ENCODE results near the gene NCSTN.
"Not testable (repeated sequence)": the region's sequence is repeated elsewhere in the genome, so short reads cannot be mapped to it uniquely, and the experiment has no call there.

The NCSTN gene

DNA sequence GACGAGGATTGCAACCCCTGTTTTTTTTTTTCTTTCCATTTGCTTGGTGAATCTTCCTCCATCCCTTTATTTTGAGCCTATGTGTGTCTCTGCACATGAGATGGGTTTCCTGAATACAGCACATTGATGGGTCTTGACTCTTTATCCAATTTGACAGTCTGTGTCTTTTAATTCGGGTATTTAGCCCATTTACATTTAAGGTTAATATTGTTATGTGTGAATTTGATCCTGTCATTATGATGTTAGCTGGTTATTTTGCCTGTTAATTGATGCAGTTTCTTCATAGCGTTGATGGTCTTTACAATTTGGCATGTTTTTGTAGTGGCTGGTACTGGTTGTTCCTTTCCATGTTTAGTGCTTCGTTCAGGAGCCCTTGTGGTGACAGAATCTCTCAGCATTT, 45.2 kb downstream of the NCSTN start:
- not testable (repeated sequence) for H3K4me3 Mint-ChIP-seq; H3K27ac Mint-ChIP-seq (ENCODE audit: low read depth); H3K9me3 Mint-ChIP-seq; ATAC-seq (replicated peaks; ENCODE audit: extremely low read depth, poor library complexity, severe bottlenecking); H3K36me3 Mint-ChIP-seq (ENCODE audit: insufficient read depth); DNase-seq (ENCODE audit: low spot score in 2 of 2); H3K4me1 Mint-ChIP-seq
- H3K27me3 Mint-ChIP-seq: peaks cover 29% of the 10 kb centered on the region

DNA sequence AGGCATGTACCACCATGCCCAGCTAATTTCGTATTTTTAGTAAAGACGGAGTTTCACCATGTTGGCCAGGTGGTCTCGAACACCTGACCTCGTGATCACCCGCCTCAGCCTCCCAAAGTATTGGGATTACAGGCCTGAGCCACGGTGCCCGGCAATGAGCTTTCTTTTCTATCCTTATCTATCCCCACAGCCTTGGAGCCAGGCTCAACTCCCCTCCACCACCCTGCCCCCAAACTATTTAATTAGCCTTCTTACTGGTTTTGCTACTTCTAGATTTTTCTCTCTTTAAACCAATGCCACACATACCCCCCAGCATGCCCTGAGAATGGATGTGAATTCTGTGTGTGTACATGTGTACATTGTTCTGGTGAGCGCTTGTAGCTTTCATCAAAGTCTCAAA, 51.5 kb downstream of the NCSTN start:
- Mint-ChIP-seq H3K36me3 (ENCODE audit: insufficient read depth) (no peaks in the 10 kb centered on the region), H3K4me3 (no peak overlapping the region), H3K27ac (ENCODE audit: low read depth) (no peak overlapping the region), H3K9me3 (no peaks in the 10 kb centered on the region), H3K4me1 (no peaks in the 10 kb centered on the region), H3K27me3 (peaks cover 38% of the 10 kb centered on the region)
- DNase-seq (ENCODE audit: low spot score in 2 of 2) (no peak), ATAC-seq (replicated peaks; ENCODE audit: extremely low read depth, poor library complexity, severe bottlenecking) (no peak)

DNA sequence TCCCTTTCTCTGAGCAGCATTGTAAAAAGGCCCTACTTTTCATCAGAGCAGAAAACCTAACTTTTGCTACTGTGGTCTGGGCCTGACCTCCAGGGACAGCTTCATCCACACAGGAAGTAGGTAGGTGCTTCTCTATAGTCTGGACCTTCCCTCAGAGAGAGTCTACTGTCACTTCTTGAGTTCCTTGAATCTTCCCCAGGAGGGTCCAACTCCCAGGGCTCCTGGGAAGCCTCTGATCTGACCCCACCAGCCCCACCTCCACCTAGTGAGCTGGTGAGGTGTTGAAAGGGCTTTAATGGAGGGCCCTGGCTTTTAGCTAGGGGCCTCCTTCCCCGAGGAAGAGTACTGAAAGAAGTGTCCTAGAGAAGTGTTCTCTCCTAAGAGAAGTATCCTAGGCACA, 54.5 kb downstream of the NCSTN start:
- DNase-seq (ENCODE audit: low spot score in 2 of 2) (no peak), ATAC-seq (replicated peaks; ENCODE audit: extremely low read depth, poor library complexity, severe bottlenecking) (no peak)
- H3K27me3 Mint-ChIP-seq: peaks cover 42% of the 10 kb centered on the region
- no peak overlapping the region for H3K27ac Mint-ChIP-seq (ENCODE audit: low read depth)
- H3K4me3 Mint-ChIP-seq: no peak overlapping the region
- H3K36me3 Mint-ChIP-seq (ENCODE audit: insufficient read depth): peaks cover 4% of the 10 kb centered on the region
- no peaks in the 10 kb centered on the region for H3K9me3 Mint-ChIP-seq
- H3K4me1 Mint-ChIP-seq: no peaks in the 10 kb centered on the region

DNA sequence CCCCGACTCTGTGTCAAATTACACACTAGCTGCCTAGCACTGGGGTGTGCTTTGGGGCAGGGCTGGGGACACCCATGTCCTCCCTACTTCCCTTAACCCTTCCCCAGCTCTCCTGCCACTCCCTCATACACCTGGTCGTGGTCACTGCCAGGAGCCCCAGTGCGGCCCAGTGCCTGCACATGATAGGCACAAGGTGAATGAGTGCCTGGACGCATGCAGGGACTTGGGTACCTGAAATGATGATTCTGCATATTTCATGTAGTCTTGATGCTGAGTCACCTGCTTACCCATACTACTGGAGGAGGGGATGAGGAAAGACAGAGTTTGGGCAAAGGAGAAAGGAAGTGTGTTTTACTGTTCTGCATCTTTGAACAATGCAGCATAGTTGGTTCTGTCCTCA, 55.6 kb downstream of the NCSTN start:
- Mint-ChIP-seq H3K27me3 (peaks cover 45% of the 10 kb centered on the region), H3K36me3 (ENCODE audit: insufficient read depth) (peaks cover 4% of the 10 kb centered on the region), H3K4me3 (no peak overlapping the region), H3K9me3 (no peaks in the 10 kb centered on the region), H3K4me1 (no peaks in the 10 kb centered on the region), H3K27ac (ENCODE audit: low read depth) (no peak overlapping the region)
- ATAC-seq (replicated peaks; ENCODE audit: extremely low read depth, poor library complexity, severe bottlenecking) (no peak), DNase-seq (ENCODE audit: low spot score in 2 of 2) (no peak)

DNA sequence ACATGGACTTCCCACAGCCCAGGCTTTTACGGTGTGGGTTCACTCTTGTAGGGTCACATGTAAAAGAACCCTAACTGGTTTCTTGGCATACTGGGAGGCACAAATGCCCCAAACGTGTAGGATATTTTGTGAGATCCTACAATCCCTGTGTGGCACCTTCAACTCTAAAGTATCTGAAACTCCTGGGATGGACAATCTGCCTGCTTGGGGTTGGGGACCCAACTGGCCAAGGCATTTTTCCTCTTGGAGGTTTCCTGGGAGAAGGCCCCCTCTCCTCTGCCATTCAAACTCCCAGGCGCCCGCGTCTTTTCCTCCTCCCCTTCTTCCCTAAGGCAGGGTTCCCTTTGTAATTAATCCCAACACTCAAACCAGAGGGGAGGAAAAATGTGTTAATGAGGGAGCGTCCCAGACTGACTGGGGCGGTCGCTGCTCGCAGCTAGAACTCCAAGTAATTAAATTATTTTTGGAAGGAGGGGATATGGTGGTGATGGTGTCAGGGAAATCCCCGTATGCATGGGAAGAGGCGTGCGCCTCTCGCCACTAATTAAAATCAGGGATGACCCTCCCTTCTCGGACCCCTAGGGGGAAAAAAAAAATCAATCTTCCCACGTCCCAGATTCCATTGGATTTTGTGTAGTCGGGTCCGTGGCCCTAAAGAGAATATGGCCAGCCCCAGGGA, 56.5 kb downstream of the NCSTN start:
- Mint-ChIP-seq H3K9me3 (no peaks in the 10 kb centered on the region), H3K4me1 (no peaks in the 10 kb centered on the region), H3K27ac (ENCODE audit: low read depth) (no peak overlapping the region), H3K27me3 (peaks cover 39% of the 10 kb centered on the region), H3K36me3 (ENCODE audit: insufficient read depth) (peaks cover 4% of the 10 kb centered on the region), H3K4me3 (peak overlapping the region; percentile 42)
- DNase-seq (ENCODE audit: low spot score in 2 of 2) (no peak), ATAC-seq (replicated peaks; ENCODE audit: extremely low read depth, poor library complexity, severe bottlenecking) (no peak)

DNA sequence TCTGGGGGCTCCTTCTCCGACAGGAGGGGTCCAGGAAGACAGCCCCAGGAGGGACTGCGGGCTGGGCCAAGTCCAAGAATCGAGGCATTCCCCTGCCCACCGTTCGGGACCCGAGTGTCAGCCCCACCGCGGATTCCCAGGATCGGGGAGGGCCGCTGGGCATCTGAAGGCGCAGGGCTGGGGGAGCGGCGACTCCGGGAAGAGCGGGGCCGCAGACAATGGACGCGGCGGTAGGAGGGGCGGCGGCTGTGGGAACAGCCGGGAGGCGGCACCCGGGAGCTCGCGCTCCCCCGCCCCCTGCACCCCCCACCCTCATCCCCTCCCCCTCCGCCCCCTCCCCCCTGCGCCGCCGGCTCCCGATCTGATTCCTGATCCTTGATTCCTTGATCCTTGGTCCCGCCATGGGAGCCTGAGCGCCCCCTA, 57.1 kb downstream of the NCSTN start, which contains the start of gene VANGL2:
Gene VANGL2 (plus strand): TSS at position 342 of the 423 bp plus-strand sequence. CDS start 15,274 bp downstream, outside the sequence.
- Mint-ChIP-seq H3K36me3 (ENCODE audit: insufficient read depth) (peaks cover 4% of the 10 kb centered on the region), H3K4me3 (peak within 1 kb of the TSS; percentile 42), H3K27ac (ENCODE audit: low read depth) (no peak within 1 kb of the TSS), H3K27me3 (peaks cover 34% of the 10 kb centered on the region), H3K9me3 (no peaks in the 10 kb centered on the region), H3K4me1 (no peaks in the 10 kb centered on the region)
- no peak for DNase-seq (ENCODE audit: low spot score in 2 of 2)
- no peak for ATAC-seq (replicated peaks; ENCODE audit: extremely low read depth, poor library complexity, severe bottlenecking)

DNA sequence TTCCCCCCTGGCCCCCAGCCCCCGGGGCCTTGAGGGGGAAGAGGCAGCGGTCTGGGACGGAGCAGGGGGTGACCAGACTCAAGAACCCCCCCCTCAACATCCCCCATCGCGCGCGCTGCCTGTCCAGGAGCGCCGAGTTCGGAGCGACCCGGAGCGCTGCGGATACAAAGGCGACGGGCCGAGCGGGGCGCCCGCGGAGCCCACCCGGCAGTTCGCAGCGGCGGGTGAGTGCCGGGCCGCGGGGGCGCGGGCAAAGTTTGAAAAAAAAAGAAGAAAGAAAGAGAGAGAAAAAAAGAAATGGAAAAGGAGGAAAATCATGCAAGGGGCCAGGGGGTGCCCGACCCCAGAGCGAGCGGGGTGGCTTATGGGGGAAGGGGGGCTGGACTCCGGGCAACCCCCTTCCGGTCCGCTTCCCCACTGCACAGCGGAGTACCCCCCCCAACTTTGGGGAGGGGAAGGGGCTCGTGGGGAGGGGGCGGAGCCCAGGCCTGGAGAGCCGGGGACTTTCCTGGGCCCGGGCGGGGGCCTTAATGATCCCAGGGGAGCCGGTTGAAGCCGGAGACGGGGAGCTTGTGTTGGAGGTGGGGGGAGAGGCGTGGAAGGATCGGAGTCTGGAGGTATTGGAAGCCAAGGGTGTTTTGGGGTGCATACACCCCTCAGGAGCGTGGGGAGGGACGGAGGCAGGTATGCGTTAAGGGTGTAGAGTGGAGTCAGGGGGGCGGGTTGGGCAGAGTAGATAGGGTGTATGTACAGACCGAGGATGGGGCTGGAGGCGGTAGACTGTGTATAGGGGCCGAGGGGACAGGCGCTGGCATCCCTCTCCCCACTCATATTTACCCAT, 57.7 kb downstream of the NCSTN start:
- peak overlapping the region; percentile 8 for H3K4me3 Mint-ChIP-seq
- ATAC-seq (replicated peaks; ENCODE audit: extremely low read depth, poor library complexity, severe bottlenecking): no peak

DNA sequence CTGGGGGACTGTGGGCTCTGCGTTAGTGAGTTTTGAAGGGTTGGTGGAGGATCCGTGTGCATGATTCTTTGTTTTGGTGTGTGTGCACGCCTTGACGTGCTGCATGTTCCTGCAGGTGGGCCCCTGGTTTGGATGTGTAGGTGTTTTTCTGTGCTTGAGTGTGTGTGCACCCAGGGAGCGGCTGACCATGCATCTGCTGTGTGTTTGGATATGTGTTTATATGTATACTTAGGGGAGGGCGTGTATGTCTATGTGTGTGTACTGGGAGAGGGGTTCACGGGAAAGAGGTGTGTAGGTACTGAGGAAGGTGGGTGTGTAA, 58.3 kb downstream of the NCSTN start:
- Mint-ChIP-seq H3K9me3 (no peaks in the 10 kb centered on the region), H3K4me1 (no peaks in the 10 kb centered on the region), H3K27ac (ENCODE audit: low read depth) (no peak overlapping the region), H3K27me3 (peaks cover 22% of the 10 kb centered on the region), H3K4me3 (peak overlapping the region; percentile 8), H3K36me3 (ENCODE audit: insufficient read depth) (peaks cover 4% of the 10 kb centered on the region)
- no peak for DNase-seq (ENCODE audit: low spot score in 2 of 2)
- ATAC-seq (replicated peaks; ENCODE audit: extremely low read depth, poor library complexity, severe bottlenecking): no peak

More for the DNA sequence above, 57.7 kb downstream of the NCSTN start:
- Mint-ChIP-seq H3K9me3 (no peaks in the 10 kb centered on the region), H3K4me1 (no peaks in the 10 kb centered on the region), H3K27me3 (peaks cover 28% of the 10 kb centered on the region), H3K27ac (ENCODE audit: low read depth) (no peak overlapping the region), H3K36me3 (ENCODE audit: insufficient read depth) (peaks cover 4% of the 10 kb centered on the region)
- no peak for DNase-seq (ENCODE audit: low spot score in 2 of 2)

DNA sequence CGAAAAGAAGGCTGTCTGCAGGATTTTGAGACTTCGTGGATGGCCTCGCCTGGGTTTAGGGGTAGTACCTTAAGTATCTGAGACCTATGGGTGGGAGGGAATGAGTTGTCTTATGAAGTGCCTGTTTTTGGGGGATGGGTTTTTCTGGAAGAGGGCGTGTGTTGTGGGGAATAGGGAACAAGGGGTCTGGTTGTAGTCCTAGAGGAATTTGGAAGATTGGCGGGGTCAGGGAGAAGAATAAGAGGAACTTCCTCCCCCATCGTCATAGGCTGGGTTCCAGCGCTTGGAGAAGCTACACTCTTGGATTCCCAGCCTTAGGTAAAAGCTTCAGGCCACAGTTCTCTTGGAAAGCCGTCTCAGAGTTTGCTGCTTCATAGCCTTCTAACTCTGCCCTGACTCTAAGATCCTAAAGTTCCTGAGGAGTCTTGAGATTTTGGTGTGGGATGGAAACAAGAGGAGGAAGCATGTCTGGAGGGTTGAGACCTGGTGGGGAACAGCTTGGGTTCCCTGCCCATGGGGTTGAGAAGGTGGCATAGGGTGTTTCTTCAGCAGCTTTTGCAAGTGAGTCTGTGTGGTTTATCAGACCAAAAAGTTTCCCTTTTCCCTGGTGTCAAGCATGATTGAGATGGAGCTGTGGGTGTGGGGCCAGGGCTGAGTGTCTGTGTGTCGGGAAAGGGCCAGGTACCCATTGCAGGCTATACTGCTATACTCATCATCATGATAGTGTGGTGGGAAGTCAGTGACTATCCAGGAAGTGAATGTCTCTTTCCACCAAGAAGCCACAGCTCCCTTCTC, 59.0 kb downstream of the NCSTN start:
- ATAC-seq (replicated peaks; ENCODE audit: extremely low read depth, poor library complexity, severe bottlenecking) (no peak), DNase-seq (ENCODE audit: low spot score in 2 of 2) (no peak)
- Mint-ChIP-seq H3K9me3 (no peaks in the 10 kb centered on the region), H3K4me3 (no peak overlapping the region), H3K36me3 (ENCODE audit: insufficient read depth) (peaks cover 4% of the 10 kb centered on the region), H3K27me3 (peaks cover 21% of the 10 kb centered on the region), H3K27ac (ENCODE audit: low read depth) (no peak overlapping the region), H3K4me1 (no peaks in the 10 kb centered on the region)

DNA sequence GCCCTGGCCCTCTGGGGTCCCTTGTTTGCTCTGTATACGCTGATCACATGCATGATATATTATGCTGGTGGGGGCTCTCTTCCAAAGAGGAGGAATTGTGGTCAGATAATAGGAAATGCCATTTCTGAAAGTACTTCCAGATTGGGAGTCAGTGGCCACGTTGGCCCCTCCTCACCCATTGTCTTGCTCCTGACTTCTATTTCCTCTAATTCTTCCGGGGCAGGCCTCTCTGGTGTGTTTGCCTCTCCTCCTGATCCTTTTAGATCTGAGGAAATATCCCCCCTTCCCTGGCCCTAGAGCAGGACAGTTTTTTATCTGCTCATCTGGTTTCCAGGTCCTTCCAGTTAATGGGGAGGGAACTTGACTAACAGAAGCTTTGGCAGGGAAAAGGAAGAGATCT, 60.1 kb downstream of the NCSTN start:
- Mint-ChIP-seq H3K36me3 (ENCODE audit: insufficient read depth) (peaks cover 4% of the 10 kb centered on the region), H3K9me3 (no peaks in the 10 kb centered on the region), H3K4me3 (no peak overlapping the region), H3K27ac (ENCODE audit: low read depth) (no peak overlapping the region), H3K27me3 (peaks cover 21% of the 10 kb centered on the region), H3K4me1 (no peaks in the 10 kb centered on the region)
- no peak for ATAC-seq (replicated peaks; ENCODE audit: extremely low read depth, poor library complexity, severe bottlenecking)
- DNase-seq (ENCODE audit: low spot score in 2 of 2): no peak

DNA sequence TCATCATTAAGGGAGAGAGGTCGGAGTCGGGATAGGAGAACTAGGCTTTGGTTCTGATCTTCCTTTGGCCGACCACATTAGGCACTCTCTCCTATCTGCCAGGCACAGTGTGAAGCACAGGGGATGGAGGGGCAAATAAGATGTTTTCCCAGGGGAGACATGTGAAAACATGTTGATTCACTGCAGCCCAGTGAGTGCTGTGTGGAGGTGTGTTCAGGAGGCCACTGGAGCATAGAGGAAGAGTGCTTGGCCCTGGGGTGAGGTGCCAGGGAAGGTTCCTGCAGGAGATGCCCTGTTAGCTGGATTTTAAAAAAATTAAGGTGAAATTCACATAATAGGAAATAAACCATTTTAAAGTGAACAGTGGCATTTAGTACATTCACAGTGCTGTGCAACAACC, 60.9 kb downstream of the NCSTN start:
- no peak for ATAC-seq (replicated peaks; ENCODE audit: extremely low read depth, poor library complexity, severe bottlenecking)
- Mint-ChIP-seq H3K4me3 (no peak overlapping the region), H3K36me3 (ENCODE audit: insufficient read depth) (peaks cover 4% of the 10 kb centered on the region), H3K9me3 (no peaks in the 10 kb centered on the region), H3K27ac (ENCODE audit: low read depth) (no peak overlapping the region), H3K27me3 (peaks cover 21% of the 10 kb centered on the region), H3K4me1 (no peaks in the 10 kb centered on the region)
- DNase-seq (ENCODE audit: low spot score in 2 of 2): no peak

DNA sequence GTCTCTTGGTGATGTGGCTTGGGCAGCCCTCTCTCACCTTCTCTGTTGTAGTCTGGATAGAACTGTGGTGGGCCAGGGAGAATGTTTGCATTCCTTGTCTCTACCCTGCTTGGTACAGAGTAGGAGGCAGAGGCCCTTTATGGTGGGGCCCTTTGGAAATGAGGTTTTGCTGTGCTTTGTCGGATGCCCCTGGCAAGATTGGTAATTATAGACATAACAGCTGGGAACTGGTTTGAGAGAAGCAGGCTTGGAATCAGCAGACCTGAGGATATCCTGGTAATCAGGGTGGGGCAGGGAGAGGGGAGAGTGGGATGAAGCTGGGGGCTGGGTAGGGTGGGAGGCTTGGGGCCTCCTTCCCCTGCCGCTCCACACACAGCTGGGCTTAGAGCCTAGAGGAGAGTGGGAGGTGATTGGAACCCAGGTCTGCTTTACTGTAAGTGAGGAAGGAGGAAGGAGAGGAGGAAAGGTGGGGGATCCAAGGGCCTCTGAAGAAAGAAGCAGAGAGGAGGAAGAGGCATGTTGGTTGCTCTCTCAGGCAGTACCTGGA, 62.2 kb downstream of the NCSTN start:
- Mint-ChIP-seq H3K4me3 (no peak overlapping the region), H3K27me3 (peaks cover 21% of the 10 kb centered on the region), H3K4me1 (no peaks in the 10 kb centered on the region), H3K27ac (ENCODE audit: low read depth) (no peak overlapping the region), H3K36me3 (ENCODE audit: insufficient read depth) (peaks cover 4% of the 10 kb centered on the region), H3K9me3 (no peaks in the 10 kb centered on the region)
- no peak for ATAC-seq (replicated peaks; ENCODE audit: extremely low read depth, poor library complexity, severe bottlenecking)
- no peak for DNase-seq (ENCODE audit: low spot score in 2 of 2)
